Frontal cortex (tissue), 4 donors: ENCODE results near the gene GOPC. TPM values are rescaled to one million over a fixed set of nuclear protein-coding genes. Genes with fewer than 3 reads are reported as not detected.
"Not testable (repeated sequence)": the region's sequence is repeated elsewhere in the genome, so short reads cannot be mapped to it uniquely, and the experiment has no call there.

Experiments
- DNase-seq, 2 donors: peaks; one replicate each; pipeline ENCODE4 v3.0.0; 2012; ENCODE audit warnings: low spot score in 2 of 2
- FAIRE-seq: peaks from 2 replicates; lab custom pipeline; 2012; peaks lifted over from hg19 to GRCh38; lab: Jason Lieb, UNC
- total RNA-seq: library from RNA; depleted of rRNA; stranded (reverse); fragments of >200 nt; gene quantifications from one replicate; pipeline ENCODE4 v1.2.3, GENCODE V29; 2014
- donor health status: control.
- donor health status: control.
- donor health status: control.

The GOPC gene
- 66.9 TPM for total RNA-seq

DNA sequence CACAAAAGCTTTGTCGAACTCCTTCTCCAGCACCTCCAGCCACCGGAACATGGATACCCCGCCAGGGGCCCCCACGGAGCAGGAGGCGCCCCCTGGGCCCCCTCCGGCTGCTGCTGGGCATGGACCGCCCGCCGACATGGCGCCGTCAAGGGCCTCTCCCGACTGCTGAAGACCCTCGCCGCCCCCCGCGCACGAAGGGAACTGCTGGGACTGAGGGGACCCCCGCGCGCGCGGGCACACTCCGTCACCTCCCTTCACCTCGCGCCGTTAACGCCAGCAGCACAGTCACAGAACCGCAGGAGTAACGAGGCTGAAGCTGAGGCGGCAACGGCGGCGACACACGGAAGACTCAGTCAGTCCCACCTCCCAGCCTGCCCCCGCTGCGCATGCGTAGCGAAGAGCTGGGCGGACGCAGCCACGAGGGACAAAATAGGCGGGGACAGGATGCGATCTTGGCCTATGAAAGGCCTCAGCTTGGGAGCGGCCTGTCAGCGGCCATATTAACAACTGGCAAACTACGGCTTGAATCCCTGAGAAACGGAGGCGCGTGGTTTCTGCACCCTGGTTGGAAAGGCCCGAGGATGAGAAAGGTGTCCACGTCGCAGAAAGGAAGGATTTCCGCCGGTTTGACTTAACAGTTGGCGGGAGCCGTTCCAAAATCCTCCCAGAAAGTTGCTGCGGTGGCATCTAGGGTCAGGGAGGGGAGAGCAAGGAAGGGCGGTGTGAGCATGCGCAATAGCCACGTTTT is at the start of gene GOPC:
TSS of gene GOPC (minus strand) at position 361 of the 748 bp plus-strand sequence. CDS start at position 138, 223 bp downstream.
- FAIRE-seq (no peak), DNase-seq (peak; percentile 92 to 94)

DNA sequence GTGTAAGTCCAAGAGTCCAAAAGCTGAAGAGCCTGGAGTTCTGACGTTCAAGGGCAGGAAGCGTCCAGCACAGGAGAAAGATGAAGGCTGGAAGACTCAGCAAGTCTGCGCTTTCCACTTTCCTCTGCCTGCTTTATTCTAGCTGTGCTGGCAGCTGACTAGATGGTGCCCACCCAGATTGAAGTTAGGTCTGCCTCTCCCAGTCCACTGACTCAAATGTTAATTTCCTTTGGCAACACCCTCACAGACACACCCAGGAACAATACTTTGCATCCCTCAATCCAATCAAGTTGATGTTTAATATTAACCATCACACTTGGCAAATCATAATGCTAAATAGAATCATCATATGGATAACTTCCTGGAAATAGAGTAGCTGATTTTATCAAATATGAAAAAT is 49.7 kb upstream of the GOPC start:
- FAIRE-seq, DNase-seq: not testable (repeated sequence)

DNA sequence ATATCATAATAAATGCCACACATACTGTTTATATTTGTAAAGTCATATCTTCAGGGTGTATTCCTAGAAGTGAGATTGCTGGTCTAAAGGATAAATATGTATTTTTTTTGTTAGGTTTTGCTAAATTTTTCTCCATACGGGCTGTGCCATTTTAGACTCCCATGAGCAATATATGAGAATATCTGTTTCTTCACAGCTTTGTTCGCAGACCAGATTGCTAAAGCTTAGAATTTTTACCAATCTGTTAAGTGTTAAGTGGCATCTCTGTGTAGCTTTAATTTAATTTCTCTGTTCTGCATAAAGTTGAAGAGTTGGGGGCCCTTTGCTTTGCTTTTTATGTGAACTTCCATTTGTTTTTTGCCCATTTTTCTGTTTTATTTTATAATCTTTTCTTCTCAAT is 40.7 kb upstream of the GOPC start:
- DNase-seq (no peak), FAIRE-seq (no peak)

DNA sequence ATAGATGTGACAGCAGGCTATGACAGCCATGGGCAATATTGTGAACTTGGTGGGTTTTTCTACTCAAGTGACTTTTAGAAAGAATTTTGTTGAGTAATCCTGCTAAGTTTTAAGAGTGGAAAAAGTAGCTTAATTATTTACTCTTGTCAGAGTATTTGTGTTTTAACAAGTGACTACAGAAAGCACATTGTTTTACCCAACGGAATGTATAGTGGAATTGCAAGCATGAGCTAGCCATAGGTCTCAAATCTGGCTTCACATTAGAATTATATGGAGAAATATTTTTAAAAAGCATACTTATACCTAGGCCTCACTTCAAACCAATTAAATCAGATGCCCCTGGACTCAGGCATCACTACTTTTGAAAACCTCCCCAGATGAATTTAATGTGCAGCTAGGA is 35.5 kb upstream of the GOPC start:
- DNase-seq (no peak), FAIRE-seq (no peak)

DNA sequence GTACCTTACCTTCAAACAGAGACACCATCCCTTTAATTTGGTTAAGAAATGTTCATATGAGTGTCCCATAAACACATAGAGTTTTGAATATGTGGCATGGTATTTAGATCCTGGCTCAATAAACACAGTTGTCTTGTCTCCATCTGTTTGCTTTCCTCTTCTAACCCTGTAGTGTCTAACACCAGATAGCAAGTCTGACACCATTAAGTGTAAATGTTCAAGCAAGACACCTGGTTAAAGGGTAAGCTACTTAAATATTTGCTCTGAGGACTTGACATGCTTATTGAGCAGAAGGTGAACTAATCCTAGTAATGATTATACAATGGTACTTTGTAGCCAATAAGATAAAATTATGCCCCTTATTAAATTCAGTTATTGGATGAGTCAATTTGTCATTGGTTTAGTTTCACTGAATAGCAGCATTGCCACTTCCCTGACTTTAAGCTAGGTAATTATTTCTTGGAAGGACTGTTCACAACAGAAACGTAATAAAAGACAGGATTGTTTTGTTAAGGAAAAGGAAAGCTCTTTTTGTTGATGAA is 26.9 kb upstream of the GOPC start:
- DNase-seq, result no peak
- FAIRE-seq, result no peak

DNA sequence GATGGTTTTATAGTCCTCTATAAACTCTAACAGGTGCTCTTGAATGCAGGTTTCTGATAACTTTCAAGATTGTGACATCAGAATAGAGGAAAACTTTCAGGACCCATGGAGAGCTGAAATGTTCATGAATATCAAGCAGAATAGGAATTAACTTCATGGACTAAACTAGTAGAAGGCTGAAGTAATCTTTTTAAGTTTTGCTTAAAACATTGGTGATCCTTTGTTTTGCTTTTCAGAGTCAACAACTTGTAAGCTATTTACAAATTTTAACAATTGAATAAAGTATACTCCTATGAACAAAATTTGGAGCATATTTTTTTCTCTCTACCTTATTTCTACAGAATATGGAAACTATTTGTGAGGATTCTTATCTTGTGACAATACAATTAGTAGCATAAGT is 25.2 kb upstream of the GOPC start:
- FAIRE-seq (no peak), DNase-seq (no peak)

DNA sequence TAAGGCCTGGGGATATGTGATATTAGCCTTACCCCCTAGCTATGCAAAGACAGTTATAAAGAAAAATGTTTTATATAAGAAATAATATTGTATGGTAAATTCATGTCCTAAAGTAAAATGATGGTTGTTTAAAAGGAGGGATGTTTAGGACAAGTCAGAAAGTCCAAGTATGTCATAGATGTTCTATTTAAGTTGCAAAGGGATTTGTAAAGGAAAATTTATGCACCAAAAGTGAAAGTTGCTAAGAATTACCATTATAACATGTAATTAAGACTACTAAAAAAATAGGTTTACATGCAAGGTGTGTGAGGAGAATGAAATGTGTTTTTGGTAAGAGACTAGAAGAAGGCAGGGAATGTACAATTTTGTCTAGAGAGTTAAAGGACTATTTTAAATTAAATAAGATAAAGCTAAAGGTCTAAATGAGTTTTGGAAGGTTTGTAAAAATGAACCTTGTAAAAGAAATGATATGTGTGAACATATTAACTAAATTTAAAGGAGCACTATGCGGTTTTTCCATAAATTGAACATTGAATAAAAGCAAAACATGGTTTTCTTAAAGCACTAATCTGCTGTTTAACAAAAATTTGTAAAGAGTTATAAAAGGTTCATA is 22.7 kb upstream of the GOPC start:
- no peak for FAIRE-seq
- no peak for DNase-seq

DNA sequence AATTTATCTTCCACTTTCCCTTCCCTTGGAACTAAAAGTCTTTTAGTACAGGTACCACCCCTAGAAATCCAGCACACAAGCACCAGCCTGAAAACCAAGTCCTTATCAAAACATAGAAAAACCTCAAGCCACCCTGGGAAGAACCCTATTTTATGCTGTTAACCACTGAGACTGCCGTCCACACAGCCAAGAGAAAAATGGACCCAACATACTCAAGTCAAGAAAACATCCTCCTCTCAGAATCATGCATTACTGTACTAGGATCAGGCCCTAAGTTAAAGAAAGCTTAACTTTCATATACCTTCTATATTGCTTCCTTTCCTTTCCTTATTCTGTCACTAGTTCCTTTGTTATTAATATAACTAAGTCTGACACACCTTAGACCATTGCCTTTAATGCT is 16.9 kb upstream of the GOPC start:
- no peak for FAIRE-seq
- DNase-seq, result no peak

DNA sequence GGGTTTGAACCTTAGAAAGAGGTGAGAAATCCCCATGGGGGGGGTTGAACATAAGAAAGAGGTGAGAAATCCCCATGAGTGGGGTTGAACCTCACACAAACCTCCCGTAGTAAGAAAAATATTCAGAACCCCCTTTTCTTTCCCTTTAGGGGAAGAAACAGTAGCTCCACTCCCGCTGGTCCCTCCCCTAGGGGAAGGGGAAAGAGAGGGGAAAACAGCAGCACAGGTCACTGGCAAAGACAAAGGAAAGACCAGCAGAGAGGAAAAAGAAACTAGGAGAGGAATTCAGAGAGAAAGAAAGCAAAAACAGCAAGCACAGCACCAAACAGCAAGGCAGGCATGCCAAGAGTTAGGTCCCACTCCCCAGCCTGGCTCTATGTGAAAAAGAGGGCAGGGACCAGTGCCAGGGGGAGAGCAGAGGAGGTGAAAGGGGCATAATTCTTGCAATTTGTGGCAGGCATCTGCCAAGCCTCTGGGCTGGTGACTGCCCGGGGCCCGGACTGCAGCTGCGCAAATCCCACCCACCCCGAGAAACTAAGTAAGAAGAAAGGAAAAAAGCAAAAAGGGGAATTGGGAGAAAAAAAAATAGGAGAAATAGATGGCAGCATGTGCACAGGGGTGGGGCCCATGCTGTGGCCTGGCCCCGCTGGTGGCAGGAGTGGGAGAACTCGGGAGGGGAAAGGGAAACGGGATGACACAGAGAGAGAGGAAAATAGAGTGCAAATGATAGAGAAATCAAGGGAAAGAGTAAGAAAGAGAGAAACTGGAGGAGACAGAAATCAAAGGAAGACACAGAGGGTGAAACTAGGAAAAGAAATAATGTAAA is 15.1 kb upstream of the GOPC start:
- DNase-seq, result no peak
- no peak for FAIRE-seq

DNA sequence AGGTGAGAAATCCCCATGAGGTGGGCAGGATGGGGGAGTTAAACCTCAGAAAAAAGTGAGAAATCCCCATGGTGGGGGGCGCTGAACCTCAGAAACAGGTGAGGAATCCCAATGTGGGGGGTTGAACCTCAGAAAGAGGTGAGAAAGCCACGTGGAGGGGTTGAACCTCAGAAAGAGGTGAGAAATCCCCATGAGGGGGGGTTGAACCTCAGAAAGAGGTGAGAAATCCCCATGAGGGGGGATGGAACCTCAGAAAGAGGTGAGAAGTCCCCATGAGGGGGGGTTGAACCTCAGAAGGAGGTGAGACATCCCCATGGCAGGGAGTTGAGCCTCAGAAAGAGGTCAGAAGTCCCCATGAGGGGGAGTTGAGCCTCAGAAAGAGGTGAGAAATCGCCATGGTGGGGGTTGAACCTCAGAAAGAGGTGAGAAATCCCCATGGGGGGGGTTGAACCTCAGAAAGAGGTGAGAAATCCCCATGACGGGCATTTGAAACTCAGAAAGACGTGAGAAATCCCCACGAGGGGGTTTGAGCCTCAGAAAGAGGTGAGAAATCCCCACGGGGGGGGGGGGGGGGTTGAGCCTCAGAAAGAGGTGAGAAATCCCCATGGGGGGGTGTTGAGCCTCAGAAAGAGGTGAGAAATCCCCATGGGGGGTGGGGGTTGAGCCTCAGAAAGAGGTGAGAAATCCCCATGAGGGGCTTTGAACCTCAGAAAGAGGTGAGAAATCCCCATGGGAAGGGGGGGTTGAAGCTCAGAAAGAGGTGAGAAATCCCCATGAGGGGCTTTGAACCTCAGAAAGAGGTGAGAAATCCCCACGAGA is 14.3 kb upstream of the GOPC start:
- DNase-seq, result no peak
- FAIRE-seq, result no peak

DNA sequence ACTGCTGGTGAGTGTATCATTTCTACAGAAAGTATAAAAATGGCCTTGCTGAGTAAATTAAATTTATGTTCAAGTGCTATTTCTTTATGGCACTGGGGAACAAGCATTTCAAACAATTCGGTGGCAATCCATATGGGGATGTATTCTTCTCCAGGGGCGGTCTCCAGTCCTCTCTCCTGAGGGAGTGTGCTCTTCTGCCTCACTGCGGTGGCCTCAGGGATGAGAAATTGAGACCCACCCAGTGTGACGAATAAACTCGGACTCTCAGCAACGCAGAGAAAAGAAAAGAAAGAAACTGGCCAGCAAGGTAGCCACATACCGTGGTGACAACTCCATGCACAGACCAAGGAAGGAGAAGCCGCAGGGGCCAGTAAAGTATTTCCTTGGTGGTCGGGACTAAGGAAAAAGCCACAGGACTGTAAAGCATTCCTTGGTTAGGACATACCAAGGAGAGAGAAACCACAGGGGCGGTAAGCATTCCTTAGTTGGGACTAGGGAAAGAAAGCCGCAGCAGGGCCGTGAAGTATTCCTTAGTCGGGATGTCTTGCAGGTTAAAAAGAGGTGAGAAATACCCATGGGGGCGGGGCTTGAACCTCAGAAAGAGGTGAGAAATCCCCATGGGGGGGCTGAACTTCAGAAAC is 13.6 kb upstream of the GOPC start:
- FAIRE-seq (no peak), DNase-seq (no peak)

DNA sequence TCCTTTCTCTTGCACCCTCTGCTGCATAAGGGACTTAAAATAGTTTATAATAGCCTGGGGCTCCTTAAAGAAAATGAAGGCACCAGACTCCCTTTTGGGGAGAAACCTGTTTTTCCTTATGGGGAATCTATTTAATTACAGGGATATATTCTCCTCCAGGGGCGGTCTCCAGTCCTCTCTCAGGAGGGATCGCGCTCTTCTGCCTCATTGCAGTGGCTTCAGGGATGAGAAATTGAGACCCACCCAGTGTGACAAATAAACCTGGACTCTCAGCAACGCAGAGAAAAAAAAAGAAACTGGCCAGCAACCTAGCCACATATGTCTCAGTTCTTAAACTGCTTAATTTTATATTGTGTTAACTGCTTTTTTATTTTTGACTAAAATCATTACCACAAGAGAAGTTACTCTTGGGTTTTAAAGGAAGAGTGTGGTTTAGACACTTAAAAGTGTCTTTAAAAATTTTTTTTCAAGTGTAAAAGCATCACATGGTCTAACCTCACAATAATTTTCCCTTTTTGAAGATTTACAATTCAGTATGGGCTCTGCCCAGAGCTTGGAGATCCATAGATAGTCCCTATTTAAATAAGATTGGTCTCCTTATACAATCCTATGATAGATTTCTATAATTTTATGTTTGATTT is 11.7 kb upstream of the GOPC start:
- no peak for FAIRE-seq
- DNase-seq, result no peak

DNA sequence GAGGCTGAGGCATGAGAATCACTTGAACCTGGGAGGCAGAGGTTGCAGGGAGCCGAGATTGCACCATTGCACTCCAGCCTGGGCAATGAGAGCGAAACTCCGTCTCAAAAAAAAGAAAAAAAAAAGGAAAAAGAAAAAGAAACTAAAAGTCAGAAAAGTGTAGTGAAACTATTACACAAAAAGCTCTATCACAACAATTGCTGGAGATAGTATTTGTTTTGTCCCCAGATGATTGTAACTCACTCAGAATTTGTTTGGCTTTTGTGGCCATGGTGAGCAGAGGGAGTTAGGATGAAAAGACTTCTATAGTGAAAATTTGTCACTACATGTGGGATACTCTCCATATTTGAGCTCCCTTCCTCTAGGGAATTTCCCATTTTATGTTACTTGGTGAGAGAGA is 5.2 kb upstream of the GOPC start:
- FAIRE-seq (no peak), DNase-seq (no peak)

DNA sequence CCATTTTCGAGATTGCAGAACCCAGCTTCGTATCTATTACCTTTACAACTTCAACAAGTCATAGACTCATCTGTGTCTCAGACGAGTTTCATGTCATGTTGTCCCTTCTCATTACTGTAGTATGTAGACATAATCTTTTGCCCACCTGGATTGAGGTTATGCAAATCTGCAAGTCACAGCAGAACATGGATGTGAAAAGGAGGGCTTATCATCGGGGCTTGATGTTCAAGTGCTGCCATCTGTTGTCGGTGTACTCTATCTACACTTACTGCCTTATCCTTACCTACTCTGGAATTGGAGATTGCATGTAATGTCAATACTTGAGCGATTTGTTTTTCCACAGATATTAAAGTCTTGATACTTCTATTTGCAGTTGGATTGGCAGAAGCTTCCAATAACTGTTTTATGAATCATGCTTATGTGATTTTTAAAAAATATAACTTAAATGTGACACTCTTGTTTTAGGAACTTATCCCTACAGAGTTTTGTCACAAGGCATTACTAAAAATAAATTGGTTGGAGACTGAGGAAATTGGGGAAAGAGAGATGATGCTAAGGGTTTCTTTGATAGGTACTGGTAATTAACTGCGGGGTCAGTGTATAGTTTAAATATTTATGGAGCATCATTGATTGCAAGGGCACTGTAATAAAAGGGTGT is 3.0 kb upstream of the GOPC start:
- FAIRE-seq (no peak), DNase-seq (peak; percentile 54 to 61)

DNA sequence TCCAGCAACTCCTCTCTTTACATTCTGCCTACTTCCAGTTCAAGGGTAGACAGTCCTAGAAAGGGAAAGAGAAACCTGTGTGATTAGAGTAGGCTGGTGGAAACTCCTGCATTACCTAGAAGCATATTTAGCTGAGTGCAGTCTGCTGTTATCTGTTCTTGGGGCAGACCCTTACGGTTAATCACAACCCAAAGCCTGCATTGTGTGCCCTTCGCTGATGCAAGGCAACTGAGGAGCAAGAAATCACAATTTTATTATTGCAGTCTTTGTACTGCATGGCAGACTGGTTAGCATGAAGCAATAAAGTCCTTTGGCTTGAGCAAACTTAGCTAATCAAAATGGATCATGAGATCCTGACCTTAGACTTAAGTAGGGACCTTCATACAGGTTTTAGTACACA is 1.5 kb upstream of the GOPC start:
- FAIRE-seq (no peak), DNase-seq (no peak)

DNA sequence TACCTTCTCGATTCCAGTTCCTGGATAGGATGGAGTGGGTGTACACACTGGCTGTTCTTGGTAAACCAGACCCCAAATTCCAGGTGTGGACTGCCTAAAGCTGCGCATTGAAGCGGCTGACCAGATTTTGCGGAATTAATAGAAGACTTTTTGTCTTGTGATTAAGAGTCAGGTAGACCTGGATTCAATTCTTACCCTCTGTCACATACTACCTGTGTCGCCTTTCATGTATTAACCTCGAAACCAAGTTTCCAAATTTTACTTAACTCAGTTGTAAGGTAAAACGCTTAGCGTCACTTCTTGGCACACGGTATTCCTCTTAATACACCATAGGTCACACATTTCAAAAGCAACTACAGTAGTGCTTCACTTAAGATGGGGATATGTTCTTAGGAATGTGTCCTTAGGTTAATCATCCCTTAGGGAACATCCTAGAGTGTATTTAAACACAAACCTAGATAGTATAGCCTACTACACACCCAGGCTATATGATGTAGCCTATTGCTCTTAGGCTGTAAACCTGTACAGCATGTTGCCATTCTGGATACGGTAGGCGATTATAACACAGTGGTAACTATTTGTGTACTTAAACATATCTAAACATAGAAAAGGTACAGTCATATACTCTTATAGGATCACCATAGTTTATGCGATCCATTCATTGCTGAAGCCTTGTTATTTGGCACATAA is 733 bp upstream of the GOPC start:
- DNase-seq (no peak), FAIRE-seq (no peak)

DNA sequence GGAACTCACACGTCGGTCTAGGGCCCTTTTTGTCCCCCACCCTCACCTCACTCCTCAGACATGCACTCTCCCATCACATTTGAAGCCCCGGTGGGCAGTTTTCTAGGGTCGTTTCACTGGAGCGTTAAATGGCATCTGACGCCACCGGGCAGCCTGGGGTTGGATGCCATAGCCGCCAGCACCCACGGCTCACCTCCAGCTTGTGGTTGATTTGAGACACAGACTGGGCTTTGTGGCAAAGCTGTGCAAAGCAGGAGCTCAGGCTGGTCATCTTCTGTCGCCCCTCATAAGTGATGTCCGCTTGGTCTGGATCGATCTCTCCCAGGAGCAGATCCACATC is 530 bp downstream of the GOPC start:
- FAIRE-seq (no peak), DNase-seq (no peak)
